Measurements from ENCODE around the gene SLC6A3.
"Not testable (repeated sequence)": the region's sequence is repeated elsewhere in the genome, so short reads cannot be mapped to it uniquely, and the experiment has no call there.

SLC6A3 gene

DNA sequence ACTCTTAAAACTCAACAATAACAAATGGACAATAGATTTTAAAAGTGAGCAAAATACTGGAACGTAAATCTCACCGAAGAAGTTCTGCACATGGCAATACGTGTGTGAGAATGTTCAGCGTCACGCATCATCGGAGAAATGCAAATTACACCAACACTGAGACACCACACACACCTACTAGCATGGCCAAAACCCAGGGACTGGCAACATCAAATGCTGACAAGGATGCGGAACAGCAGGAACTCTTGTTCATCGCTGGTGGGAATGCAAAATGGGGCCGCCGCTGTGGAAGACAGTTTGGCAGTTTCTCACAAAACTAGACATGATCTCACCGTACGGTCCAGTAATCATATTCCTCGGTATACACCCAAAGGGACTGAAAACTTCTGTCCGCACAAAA, 78.7 kb downstream of the SLC6A3 start:
- H3K9me3 ChIP-seq (ENCODE audit: low read length), result no peaks in the 10 kb centered on the region
- H3K4me3 ChIP-seq (ENCODE audit: low read depth in 1 of 2, low read length in 2 of 2), result no peak overlapping the region
- no peaks in the 10 kb centered on the region for H3K4me1 ChIP-seq (ENCODE audit: insufficient read depth, low read length)
- H3K36me3 ChIP-seq (ENCODE audit: insufficient read depth, low read length), result no peaks in the 10 kb centered on the region
- no peak overlapping the region for H3K9ac ChIP-seq (ENCODE audit: low read length)
- H3K27ac ChIP-seq (ENCODE audit: low read depth, low read length), result no peak overlapping the region
- peaks cover 0 to 9% of the 10 kb centered on the region in 2 donors for H3K27me3 ChIP-seq (ENCODE audit: control insufficient read depth in 1 of 2, insufficient read depth in 2 of 2, low read length in 2 of 2)

DNA sequence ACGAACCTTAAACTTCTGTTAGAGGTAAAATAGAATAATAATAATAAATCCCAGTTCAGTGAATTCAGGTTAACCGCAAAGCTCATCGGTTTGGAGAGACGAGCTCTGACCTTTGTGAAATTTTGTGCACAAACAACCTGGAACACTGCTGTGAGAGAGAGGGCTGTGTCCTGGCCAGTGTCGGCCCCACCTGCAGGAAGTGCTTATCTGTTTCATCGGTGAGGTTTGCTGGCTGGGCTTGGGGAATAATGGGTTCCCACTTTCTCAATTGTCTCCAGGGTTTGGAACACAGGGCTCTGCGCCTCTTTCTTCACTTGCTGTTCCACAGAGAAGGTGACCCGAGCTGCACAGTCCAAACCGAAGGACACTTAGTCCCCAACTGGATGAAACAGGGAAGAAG, 81.0 kb downstream of the SLC6A3 start:
- Histone ChIP-seq H3K9me3 (ENCODE audit: low read length) (no peaks in the 10 kb centered on the region), H3K27me3 (ENCODE audit: control insufficient read depth in 1 of 2, insufficient read depth in 2 of 2, low read length in 2 of 2) (peaks cover 13 to 14% of the 10 kb centered on the region in 2 donors), H3K9ac (ENCODE audit: low read length) (no peak overlapping the region), H3K4me1 (ENCODE audit: insufficient read depth, low read length) (no peaks in the 10 kb centered on the region), H3K27ac (ENCODE audit: low read depth, low read length) (no peak overlapping the region), H3K36me3 (ENCODE audit: insufficient read depth, low read length) (no peaks in the 10 kb centered on the region), H3K4me3 (ENCODE audit: low read depth in 1 of 2, low read length in 2 of 2) (no peak overlapping the region)

- Histone ChIP-seq H3K27ac (ENCODE audit: low read depth, low read length) (no peak overlapping the region), H3K36me3 (ENCODE audit: insufficient read depth, low read length) (no peaks in the 10 kb centered on the region), H3K4me3 (ENCODE audit: low read depth in 1 of 2, low read length in 2 of 2) (no peak overlapping the region), H3K27me3 (ENCODE audit: control insufficient read depth in 1 of 2, insufficient read depth in 2 of 2, low read length in 2 of 2) (peaks cover 16 to 19% of the 10 kb centered on the region in 2 donors), H3K9me3 (ENCODE audit: low read length) (no peaks in the 10 kb centered on the region), H3K4me1 (ENCODE audit: insufficient read depth, low read length) (no peaks in the 10 kb centered on the region), H3K9ac (ENCODE audit: low read length) (no peak overlapping the region)
Measured at GRCh38 chr5:1363581-1363980, 81.7 kb downstream of the SLC6A3 start.

DNA sequence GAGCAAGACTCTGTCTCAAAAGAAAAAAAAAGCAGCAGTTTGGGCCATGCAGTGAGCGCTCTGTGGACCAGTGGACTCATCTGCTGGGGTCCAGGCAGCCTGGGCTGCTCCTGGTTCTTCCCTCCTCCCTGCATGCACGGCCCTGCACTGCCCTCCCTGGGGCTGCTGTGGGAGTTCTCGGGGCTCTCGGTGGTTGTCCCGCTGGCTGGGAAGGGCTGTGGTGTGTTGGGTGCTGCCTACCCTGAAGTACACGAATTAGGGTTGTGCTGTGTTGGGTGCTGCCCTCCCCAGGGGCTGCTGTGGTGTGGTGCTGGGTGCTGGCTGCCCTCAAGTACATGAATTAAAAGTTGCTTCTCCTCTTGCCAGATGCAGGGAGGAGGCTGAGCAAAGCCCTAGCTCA, 82.1 kb downstream of the SLC6A3 start:
- no peaks in the 10 kb centered on the region for H3K36me3 ChIP-seq (ENCODE audit: insufficient read depth, low read length)
- H3K9ac ChIP-seq (ENCODE audit: low read length), result no peak overlapping the region
- no peaks in the 10 kb centered on the region for H3K4me1 ChIP-seq (ENCODE audit: insufficient read depth, low read length)
- no peak overlapping the region for H3K27ac ChIP-seq (ENCODE audit: low read depth, low read length)
- H3K4me3 ChIP-seq (ENCODE audit: low read depth in 1 of 2, low read length in 2 of 2), result no peak overlapping the region
- no peaks in the 10 kb centered on the region for H3K9me3 ChIP-seq (ENCODE audit: low read length)
- H3K27me3 ChIP-seq (ENCODE audit: control insufficient read depth in 1 of 2, insufficient read depth in 2 of 2, low read length in 2 of 2), result peaks cover 16 to 22% of the 10 kb centered on the region in 2 donors

DNA sequence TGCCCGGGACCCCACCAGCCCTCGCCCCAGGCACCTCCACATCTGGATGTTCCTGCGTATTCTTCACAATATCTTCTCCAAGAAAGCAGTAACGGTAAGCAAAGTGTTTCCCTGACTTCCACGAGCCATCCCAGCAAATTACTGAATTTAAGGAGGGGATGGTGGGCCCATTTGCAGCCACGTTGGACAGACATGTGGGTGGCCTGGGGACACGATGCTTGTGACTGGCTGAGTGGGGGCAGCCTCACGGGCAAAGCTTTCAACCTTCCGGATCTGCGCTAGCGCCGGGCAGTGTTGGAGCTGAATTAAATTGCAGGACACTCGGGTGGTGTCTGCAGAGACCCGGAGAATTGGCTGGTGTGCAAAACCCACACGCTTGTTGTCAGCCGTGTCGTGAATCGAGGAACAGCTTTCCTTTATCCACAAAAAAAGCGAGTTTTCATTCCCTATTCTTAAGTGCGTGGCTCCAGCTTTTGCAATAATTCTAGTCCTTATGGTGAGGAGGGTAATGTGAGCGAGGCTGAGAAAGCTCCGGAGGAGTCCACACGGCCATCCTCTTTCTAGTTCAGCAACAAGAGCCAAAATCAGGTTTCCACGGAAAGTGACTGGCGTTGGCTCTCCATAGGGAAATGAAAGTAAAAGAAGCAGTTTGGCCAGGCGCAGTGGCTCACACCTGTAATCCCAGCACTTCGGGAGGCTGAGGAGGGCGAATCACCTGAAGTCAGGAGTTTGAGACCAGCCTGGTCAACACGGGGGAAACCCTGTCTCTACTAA, 82.8 kb downstream of the SLC6A3 start:
- no peak overlapping the region for H3K27ac ChIP-seq (ENCODE audit: low read depth, low read length)
- H3K4me1 ChIP-seq (ENCODE audit: insufficient read depth, low read length), result no peaks in the 10 kb centered on the region
- H3K9ac ChIP-seq (ENCODE audit: low read length), result no peak overlapping the region
- no peaks in the 10 kb centered on the region for H3K36me3 ChIP-seq (ENCODE audit: insufficient read depth, low read length)
- no peak overlapping the region for H3K4me3 ChIP-seq (ENCODE audit: low read depth in 1 of 2, low read length in 2 of 2)
- no peaks in the 10 kb centered on the region for H3K9me3 ChIP-seq (ENCODE audit: low read length)
- H3K27me3 ChIP-seq (ENCODE audit: control insufficient read depth in 1 of 2, insufficient read depth in 2 of 2, low read length in 2 of 2), result peaks cover 16 to 29% of the 10 kb centered on the region in 2 donors

DNA sequence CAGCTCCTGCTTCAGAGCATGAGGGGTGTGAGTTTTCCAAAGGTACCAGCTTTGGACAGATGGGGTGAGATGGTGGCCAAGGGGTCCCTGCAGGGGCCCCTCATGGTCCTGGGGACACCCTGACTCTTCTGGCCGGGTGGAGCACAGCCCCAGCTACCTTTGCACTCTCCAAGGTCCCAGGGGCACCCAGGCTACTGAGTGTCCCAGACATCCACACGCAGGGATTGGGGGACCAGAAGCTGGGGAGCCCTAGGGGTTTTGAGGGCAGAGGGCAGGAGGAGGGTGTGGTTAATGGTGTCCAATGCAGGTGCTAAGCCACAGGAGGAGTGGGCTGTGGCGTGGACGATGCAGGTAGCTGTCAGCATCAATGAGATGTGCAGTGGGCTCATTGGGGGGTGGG, 84.4 kb downstream of the SLC6A3 start:
- Histone ChIP-seq H3K4me1 (ENCODE audit: insufficient read depth, low read length) (no peaks in the 10 kb centered on the region), H3K27me3 (ENCODE audit: control insufficient read depth in 1 of 2, insufficient read depth in 2 of 2, low read length in 2 of 2) (peaks cover 16 to 35% of the 10 kb centered on the region in 2 donors), H3K27ac (ENCODE audit: low read depth, low read length) (no peak overlapping the region), H3K9ac (ENCODE audit: low read length) (no peak overlapping the region), H3K9me3 (ENCODE audit: low read length) (no peaks in the 10 kb centered on the region), H3K4me3 (ENCODE audit: low read depth in 1 of 2, low read length in 2 of 2) (no peak overlapping the region), H3K36me3 (ENCODE audit: insufficient read depth, low read length) (no peaks in the 10 kb centered on the region)

- peaks cover 16 to 35% of the 10 kb centered on the region in 2 donors for H3K27me3 ChIP-seq (ENCODE audit: control insufficient read depth in 1 of 2, insufficient read depth in 2 of 2, low read length in 2 of 2)
Measured at GRCh38 chr5:1360367-1360766, 84.9 kb downstream of the SLC6A3 start.

DNA sequence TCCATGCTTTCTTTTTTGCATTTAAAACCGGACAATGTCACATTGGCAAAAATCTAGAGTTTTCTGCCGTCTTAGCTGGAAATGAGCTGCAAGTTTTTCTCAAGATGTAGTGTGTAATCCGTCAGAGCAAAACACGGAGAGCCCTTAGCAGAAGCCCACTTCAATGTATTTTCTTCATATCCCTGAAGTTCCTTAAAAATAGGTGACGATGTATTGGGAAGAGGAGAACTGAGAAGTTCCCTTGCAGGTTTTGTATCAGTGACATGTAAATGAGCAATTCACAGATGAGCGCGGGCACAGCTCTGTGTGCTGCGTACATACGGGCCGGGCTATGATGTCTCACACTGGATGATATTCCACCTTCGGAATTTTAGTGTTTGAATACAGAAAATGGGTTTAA, 85.5 kb downstream of the SLC6A3 start:
- peaks cover 16 to 35% of the 10 kb centered on the region in 2 donors for H3K27me3 ChIP-seq (ENCODE audit: control insufficient read depth in 1 of 2, insufficient read depth in 2 of 2, low read length in 2 of 2)
- no peak overlapping the region for H3K9ac ChIP-seq (ENCODE audit: low read length)
- no peak overlapping the region for H3K27ac ChIP-seq (ENCODE audit: low read depth, low read length)
- no peak overlapping the region for H3K4me3 ChIP-seq (ENCODE audit: low read depth in 1 of 2, low read length in 2 of 2)
- no peaks in the 10 kb centered on the region for H3K9me3 ChIP-seq (ENCODE audit: low read length)
- H3K4me1 ChIP-seq (ENCODE audit: insufficient read depth, low read length), result no peaks in the 10 kb centered on the region
- no peaks in the 10 kb centered on the region for H3K36me3 ChIP-seq (ENCODE audit: insufficient read depth, low read length)

More at GRCh38 chr5:1360367-1360766, 84.9 kb downstream of the SLC6A3 start:
- H3K27ac ChIP-seq (ENCODE audit: low read depth, low read length); H3K4me3 ChIP-seq (ENCODE audit: low read depth in 1 of 2, low read length in 2 of 2); H3K9ac ChIP-seq (ENCODE audit: low read length); H3K9me3 ChIP-seq (ENCODE audit: low read length); H3K36me3 ChIP-seq (ENCODE audit: insufficient read depth, low read length); H3K4me1 ChIP-seq (ENCODE audit: insufficient read depth, low read length): not testable (repeated sequence)

- H3K27me3 ChIP-seq (ENCODE audit: control insufficient read depth in 1 of 2, insufficient read depth in 2 of 2, low read length in 2 of 2), result peaks cover 16 to 35% of the 10 kb centered on the region in 2 donors
- H3K4me3 ChIP-seq (ENCODE audit: low read depth in 1 of 2, low read length in 2 of 2), result no peak overlapping the region
- no peak overlapping the region for H3K9ac ChIP-seq (ENCODE audit: low read length)
- H3K9me3 ChIP-seq (ENCODE audit: low read length), result no peaks in the 10 kb centered on the region
- H3K27ac ChIP-seq (ENCODE audit: low read depth, low read length), result no peak overlapping the region
- H3K36me3 ChIP-seq (ENCODE audit: insufficient read depth, low read length), result no peaks in the 10 kb centered on the region
- no peaks in the 10 kb centered on the region for H3K4me1 ChIP-seq (ENCODE audit: insufficient read depth, low read length)
Measured at GRCh38 chr5:1359031-1359645, 86.1 kb downstream of the SLC6A3 start.

- Histone ChIP-seq H3K9me3 (ENCODE audit: low read length) (no peaks in the 10 kb centered on the region), H3K36me3 (ENCODE audit: insufficient read depth, low read length) (no peaks in the 10 kb centered on the region), H3K4me3 (ENCODE audit: low read depth in 1 of 2, low read length in 2 of 2) (no peak overlapping the region), H3K4me1 (ENCODE audit: insufficient read depth, low read length) (no peaks in the 10 kb centered on the region), H3K27ac (ENCODE audit: low read depth, low read length) (no peak overlapping the region), H3K9ac (ENCODE audit: low read length) (no peak overlapping the region), H3K27me3 (ENCODE audit: control insufficient read depth in 1 of 2, insufficient read depth in 2 of 2, low read length in 2 of 2) (peaks cover 12 to 35% of the 10 kb centered on the region in 2 donors)
Measured at GRCh38 chr5:1358726-1359025, 86.6 kb downstream of the SLC6A3 start.

DNA sequence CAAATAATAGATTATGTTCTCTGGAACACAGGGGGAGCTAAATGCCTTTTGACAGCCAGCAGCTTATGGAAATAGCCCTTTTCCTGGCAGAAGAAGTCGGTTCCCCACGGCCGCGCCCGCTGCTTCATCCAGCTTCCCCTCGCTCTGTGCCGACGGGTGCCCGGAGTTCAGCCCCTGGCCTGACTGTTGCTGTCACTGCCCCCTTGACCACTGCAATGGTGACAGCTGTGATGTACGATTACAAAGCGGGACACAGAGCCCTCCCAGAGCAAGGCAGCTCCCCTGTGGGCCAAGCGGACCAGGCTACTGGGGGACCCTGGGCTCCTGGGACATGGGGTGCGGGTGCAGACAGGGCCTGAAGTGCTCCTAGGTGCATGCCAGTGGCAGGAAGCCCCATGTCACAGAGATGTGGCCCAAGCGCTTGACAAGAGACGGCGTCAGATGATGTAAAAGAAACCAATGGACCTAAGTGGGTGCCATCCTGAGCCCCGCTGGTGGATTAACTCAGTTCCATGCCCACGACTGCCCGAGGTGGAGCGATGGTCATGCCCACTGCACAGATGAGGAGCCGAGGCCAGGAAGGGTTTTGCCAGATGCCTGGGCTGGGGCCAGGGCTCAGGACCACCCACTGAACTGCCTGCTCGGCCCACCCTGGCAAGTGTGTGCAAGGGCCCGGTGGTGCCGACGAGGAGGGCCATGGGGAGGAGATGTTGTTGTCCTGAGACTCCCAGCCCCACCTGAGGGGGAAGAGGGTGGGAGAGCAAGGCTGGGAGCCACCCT, 87.1 kb downstream of the SLC6A3 start:
- Histone ChIP-seq H3K9ac (ENCODE audit: low read length) (no peak overlapping the region), H3K36me3 (ENCODE audit: insufficient read depth, low read length) (no peaks in the 10 kb centered on the region), H3K9me3 (ENCODE audit: low read length) (no peaks in the 10 kb centered on the region), H3K27ac (ENCODE audit: low read depth, low read length) (no peak overlapping the region), H3K4me1 (ENCODE audit: insufficient read depth, low read length) (no peaks in the 10 kb centered on the region), H3K27me3 (ENCODE audit: control insufficient read depth in 1 of 2, insufficient read depth in 2 of 2, low read length in 2 of 2) (peaks cover 7 to 35% of the 10 kb centered on the region in 2 donors), H3K4me3 (ENCODE audit: low read depth in 1 of 2, low read length in 2 of 2) (no peak overlapping the region)
